Spleen (tissue), 11 donors: ENCODE data around the gene CGB1. TPM values are rescaled to one million over a fixed set of nuclear protein-coding genes. Genes with fewer than 3 reads are reported as not detected.

Experiments
- DNase-seq: peaks from one replicate; pipeline ENCODE4 v3.0.0-alpha.2; 2020
- H3K27ac ChIP-seq, 8 donors: fragments of 200-600 bp; sonication (generic) in 7 of 8; 1 replicate in 4 of 8; 2 replicates in 4 of 8; pipeline versions ENCODE4 v1.5.0 to v1.8.0; 2016 to 2021; ENCODE audit warnings: inconsistent platforms in 4 of 8, mild to moderate bottlenecking in 4 of 8, moderate library complexity in 1 of 8
- H3K27me3 ChIP-seq, 7 donors: fragments of 200-600 bp; sonication (generic) in 6 of 7; replicated peaks in 1 of 7; 1 replicate in 4 of 7; 2 replicates in 3 of 7; pipeline versions ENCODE4 v1.5.0 to v1.8.0; 2016 to 2021; ENCODE audit warnings: inconsistent platforms in 3 of 7, mild to moderate bottlenecking in 1 of 7
- H3K36me3 ChIP-seq, 6 donors: fragments of 200-600 bp; sonication (generic) in 5 of 6; 1 replicate in 4 of 6; 2 replicates in 2 of 6; pipeline versions ENCODE4 v1.5.0 to v1.8.0; 2016 to 2021; ENCODE audit warnings: inconsistent platforms in 2 of 6
- H3K4me1 ChIP-seq, 6 donors: fragments of 200-600 bp; sonication (generic) in 5 of 6; 1 replicate in 3 of 6; 2 replicates in 3 of 6; pipeline versions ENCODE4 v1.5.0 to v1.8.0; 2016 to 2021; ENCODE audit warnings: inconsistent platforms in 3 of 6
- H3K4me3 ChIP-seq, 8 donors: fragments of 200-600 bp; sonication (generic) in 7 of 8; 1 replicate in 4 of 8; 2 replicates in 4 of 8; pipeline versions ENCODE4 v1.5.0 to v1.8.0; 2016 to 2021; ENCODE audit warnings: inconsistent platforms in 4 of 8, mild to moderate bottlenecking in 4 of 8, moderate library complexity in 2 of 8
- H3K9me3 ChIP-seq, 8 donors: fragments of 200-600 bp; sonication (generic) in 7 of 8; 1 replicate in 4 of 8; 2 replicates in 4 of 8; pipeline versions ENCODE4 v1.5.0 to v1.8.0; 2016 to 2021; ENCODE audit warnings: inconsistent platforms in 4 of 8
- POLR2A ChIP-seq, 3 donors: fragments of 450-650 bp; IDR thresholded peaks; one replicate each; pipeline ENCODE4 v1.5.1; 2017; ENCODE audit warnings: antibody characterized with exemption in 3 of 3, mild to moderate bottlenecking in 1 of 3
- POLR2AphosphoS5 ChIP-seq, 3 donors: sonication (generic); formaldehyde crosslinking; IDR thresholded peaks; one replicate each; pipeline ENCODE4 v1.5.1; 2017; ENCODE audit warnings: antibody characterized with exemption in 3 of 3
- WGBS, 5 donors: extraction: QIAGEN DNeasy Blood & Tissue Kit in 3 of 5; methylation state at CpG; one replicate each; pipeline versions ENCODE4 v1.1.5 to v1.1.7; 2013 to 2018; 5-methylcytosine and 5-hydroxymethylcytosine counted together
- intact Hi-C: fragments of 100-400 bp; cut with DNase I; formaldehyde crosslinking; loops from one replicate; pipeline ENCODE4 v1.15.0; 2023; ENCODE audit warnings: low total_unique reads
- polyA plus RNA-seq, 3 donors: library from polyadenylated mRNA; stranded (reverse); fragments of 200-250 nt; gene quantifications; one replicate each; pipeline ENCODE4 v1.2.1, GENCODE V29; 2013
- total RNA-seq, 7 donors: library from RNA; depleted of rRNA in 3 of 7; stranded (reverse); fragments of >200 nt in 3 of 7; fragmentation: NEBNext Ultra II Directional in 4 of 7; extraction: Animal tissue kit (Norgen Biotek cat#: 25700) in 4 of 7; gene quantifications; one replicate each; pipeline versions ENCODE4 v1.1.0 to v1.2.1, GENCODE V29; 2016 to 2021
- TF ChIP-seq, protein P1 (sequence below), 11 experiments: fragments of 200-600 bp in 7 of 11; fragments of 450-650 bp in 4 of 11; sonication (generic) in 4 of 11; IDR thresholded peaks in 8 of 11; conservative IDR thresholded peaks in 3 of 11; 1 replicate in 7 of 11; 2 replicates in 4 of 11; pipeline versions ENCODE4 v1.4.0 to v1.8.0; 2016 to 2021; ENCODE audit warnings: antibody characterized with exemption in 11 of 11, inconsistent platforms in 4 of 11, mild to moderate bottlenecking in 1 of 11
- donor health status: healthy with polysubstance abuse.
- donor health status: DM: no; HTN: no; CAD: no; lungs with moderate emphysema.
- donor health status: DM: no; HTN: no; CAD: no.
- donor health status: Bipolar disorder and iron deficiency.
- donor health status: healthy.
- donor health status: DM: no; HTN: no; CAD: no.
- donor health status: DM: yes; HTN: yes; CAD: no.

CGB1 gene
- total and polyA plus RNA-seq, 10 donors, result 0.35 TPM; not detected in 9

DNA sequence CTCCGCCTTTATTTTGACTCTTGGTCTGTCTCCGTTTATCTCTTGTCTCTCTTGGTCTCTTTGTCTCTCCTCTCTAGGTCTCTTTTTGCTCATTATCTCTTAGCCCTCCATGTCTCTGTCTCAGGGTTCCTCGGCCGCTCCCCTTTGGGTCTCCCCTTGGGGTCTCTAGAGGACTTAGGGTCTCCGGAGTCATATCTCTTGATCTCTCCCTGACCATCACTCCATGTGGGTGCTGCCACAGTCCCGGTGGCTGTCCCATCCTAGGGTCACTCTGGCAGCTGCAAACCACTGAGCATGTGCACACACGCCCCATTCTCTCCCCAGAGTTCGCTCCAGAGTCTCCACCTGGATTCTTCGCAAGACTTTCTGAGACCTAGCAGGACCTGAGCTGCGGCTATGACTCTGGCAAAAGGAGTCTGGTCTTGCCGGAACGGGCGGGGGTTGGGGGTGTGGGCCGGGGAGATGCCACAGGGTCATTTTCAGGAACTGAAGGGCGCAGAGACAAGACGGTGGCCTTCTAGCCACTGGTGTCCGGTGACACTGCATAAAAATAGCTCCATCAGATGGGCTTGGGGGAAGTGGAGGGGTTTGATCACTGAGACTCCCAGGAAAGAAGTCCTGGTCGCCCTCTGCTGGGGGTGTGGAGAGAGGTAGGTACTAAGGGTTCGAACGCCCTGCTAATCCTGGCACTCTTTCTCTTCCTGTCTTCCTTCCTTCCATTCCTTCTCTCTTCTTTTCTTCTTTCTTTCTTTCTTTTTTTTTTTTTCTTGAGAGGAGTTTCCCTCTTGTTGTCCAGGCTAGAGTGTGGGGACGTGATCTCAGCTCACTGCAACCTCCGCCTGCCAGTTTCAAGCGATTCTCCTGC is 37.1 kb upstream of the CGB1 start:
- Histone ChIP-seq H3K9me3 (peaks cover 0 to 4% (median 0%) of the 10 kb centered on the region in 8 donors), H3K27me3 (peaks cover 0 to 82% (median 52%) of the 10 kb centered on the region in 7 donors), H3K27ac (no peak overlapping the region), H3K4me3 (no peak overlapping the region), H3K4me1 (peaks cover 0 to 16% (median 6%) of the 10 kb centered on the region in 6 donors), H3K36me3 (no peaks in the 10 kb centered on the region)
- TF ChIP-seq POLR2AphosphoS5 (IDR thresholded peaks at IDR 0.05) (no peak), POLR2A (IDR thresholded peaks at IDR 0.05) (no peak)
- TF ChIP-seq, protein P1, sequence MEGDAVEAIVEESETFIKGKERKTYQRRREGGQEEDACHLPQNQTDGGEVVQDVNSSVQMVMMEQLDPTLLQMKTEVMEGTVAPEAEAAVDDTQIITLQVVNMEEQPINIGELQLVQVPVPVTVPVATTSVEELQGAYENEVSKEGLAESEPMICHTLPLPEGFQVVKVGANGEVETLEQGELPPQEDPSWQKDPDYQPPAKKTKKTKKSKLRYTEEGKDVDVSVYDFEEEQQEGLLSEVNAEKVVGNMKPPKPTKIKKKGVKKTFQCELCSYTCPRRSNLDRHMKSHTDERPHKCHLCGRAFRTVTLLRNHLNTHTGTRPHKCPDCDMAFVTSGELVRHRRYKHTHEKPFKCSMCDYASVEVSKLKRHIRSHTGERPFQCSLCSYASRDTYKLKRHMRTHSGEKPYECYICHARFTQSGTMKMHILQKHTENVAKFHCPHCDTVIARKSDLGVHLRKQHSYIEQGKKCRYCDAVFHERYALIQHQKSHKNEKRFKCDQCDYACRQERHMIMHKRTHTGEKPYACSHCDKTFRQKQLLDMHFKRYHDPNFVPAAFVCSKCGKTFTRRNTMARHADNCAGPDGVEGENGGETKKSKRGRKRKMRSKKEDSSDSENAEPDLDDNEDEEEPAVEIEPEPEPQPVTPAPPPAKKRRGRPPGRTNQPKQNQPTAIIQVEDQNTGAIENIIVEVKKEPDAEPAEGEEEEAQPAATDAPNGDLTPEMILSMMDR (IDR thresholded peaks at IDR 0.05 in 8 of 11, conservative IDR thresholded peaks at IDR 0.05 in 3 of 11), result peak in 1 of 11 experiments; percentile 14
- no peak for DNase-seq
- whole genome bisulfite sequencing, 5 donors, result 62 to 68% (median 64%) methylated on average over 22 to 23 of the region's 23 CpGs
- intact Hi-C loops, result no loop called here

DNA sequence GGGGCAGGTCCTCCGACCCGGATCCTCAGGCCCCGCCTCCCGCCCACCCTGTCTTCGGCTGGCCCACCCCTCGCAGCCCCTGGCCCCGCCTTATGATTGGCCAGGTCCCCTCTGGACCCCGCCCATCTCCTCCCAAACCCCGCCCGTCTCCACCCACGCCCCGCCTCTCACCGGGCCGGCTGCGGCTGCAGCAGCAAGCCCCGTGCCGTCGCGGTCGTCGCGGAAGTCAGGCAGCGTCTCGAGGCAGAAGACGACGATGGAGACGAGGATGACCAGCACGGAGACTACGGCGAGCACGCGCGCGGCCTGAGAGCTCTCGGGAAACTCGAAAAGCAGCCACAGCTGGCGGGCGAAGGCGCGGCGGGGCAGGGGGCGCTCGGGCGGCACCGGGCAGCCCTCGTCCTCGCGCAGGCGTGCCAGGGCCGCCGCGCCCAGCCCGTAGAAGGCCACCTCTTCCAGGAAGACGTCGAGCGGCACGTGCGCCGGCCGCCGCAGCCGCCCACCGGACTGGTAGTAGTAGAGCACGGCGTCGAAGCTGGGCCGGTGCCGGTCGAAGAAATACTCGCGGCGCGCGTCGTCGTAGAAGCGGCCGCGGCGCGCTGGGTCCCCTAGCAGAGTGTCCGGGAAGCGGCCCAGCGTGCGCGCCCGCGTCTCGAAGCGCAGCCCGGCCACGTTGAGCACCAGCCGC is 35.3 kb upstream of the CGB1 start:
- peaks cover 0 to 16% (median 6%) of the 10 kb centered on the region in 6 donors for H3K4me1 ChIP-seq
- TF ChIP-seq POLR2A (IDR thresholded peaks at IDR 0.05) (no peak), POLR2AphosphoS5 (IDR thresholded peaks at IDR 0.05) (no peak)
- TF ChIP-seq, protein P1 (IDR thresholded peaks at IDR 0.05 in 8 of 11, conservative IDR thresholded peaks at IDR 0.05 in 3 of 11), result no peak
- H3K9me3 ChIP-seq, result peaks cover 0 to 4% (median 0%) of the 10 kb centered on the region in 8 donors
- peak overlapping the region in 3 of 8 donors; percentile 3 to 38 (median 3) for H3K4me3 ChIP-seq
- WGBS, 5 donors, result 9 to 14% (median 11%) methylated on average over 20 to 93 of the region's 93 CpGs
- intact Hi-C loops, result no loop called here
- no peak overlapping the region for H3K27ac ChIP-seq
- peaks cover 0 to 94% (median 56%) of the 10 kb centered on the region in 7 donors for H3K27me3 ChIP-seq
- H3K36me3 ChIP-seq, result no peaks in the 10 kb centered on the region
- DNase-seq, result no peak

DNA sequence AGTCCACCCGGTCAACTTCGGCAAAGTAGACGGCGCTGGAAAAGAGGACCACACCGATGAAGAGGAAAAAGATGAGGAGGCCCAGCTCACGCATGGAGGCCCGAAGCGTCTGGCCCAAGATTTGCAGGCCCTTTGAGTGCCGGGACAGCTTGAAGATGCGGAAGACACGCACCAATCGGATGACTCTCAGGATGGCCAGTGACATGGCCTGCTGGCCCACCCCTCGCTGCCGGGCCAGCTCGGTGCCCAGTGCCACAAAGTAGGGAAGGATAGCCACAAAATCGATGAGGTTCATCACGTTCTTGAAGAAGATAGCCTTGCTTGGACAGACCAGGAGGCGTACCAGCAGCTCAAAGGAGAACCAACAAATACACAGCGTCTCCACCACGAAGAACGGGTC is 33.7 kb upstream of the CGB1 start:
- H3K4me3 ChIP-seq, result no peak overlapping the region
- DNase-seq, result no peak
- peaks cover 0 to 16% (median 6%) of the 10 kb centered on the region in 6 donors for H3K4me1 ChIP-seq
- 96 to 97% (median 97%) methylated on average over 21 of the region's 21 CpGs for WGBS, 5 donors
- no peak overlapping the region for H3K27ac ChIP-seq
- intact Hi-C loops, result no loop called here
- TF ChIP-seq POLR2A (IDR thresholded peaks at IDR 0.05), result no peak
- TF ChIP-seq POLR2AphosphoS5 (IDR thresholded peaks at IDR 0.05), result no peak
- TF ChIP-seq, protein P1 (IDR thresholded peaks at IDR 0.05 in 8 of 11, conservative IDR thresholded peaks at IDR 0.05 in 3 of 11), result no peak
- H3K27me3 ChIP-seq, result peaks cover 0 to 100% (median 70%) of the 10 kb centered on the region in 7 donors
- H3K36me3 ChIP-seq, result no peaks in the 10 kb centered on the region
- H3K9me3 ChIP-seq, result peaks cover 0 to 4% (median 0%) of the 10 kb centered on the region in 8 donors

DNA sequence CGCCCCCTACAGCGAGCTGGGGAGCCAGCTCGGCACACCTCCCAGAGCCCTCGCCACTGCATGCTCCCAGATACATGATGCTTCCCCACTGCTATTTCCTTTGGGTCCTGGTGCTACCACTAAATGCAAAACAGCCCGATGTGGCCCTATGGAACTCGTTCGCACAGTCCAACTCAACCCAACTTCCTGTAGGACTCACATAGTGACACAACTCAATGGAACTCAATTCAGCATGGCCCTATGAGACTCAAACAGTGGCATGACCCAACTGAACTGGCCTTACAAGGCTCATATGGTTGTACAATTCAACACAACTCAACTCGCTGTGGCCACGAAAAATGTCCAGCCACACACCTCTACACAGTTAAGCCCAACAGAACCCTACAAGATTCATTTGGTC is 32.3 kb upstream of the CGB1 start:
- Histone ChIP-seq H3K27me3 (peaks cover 0 to 100% (median 76%) of the 10 kb centered on the region in 7 donors), H3K36me3 (no peaks in the 10 kb centered on the region), H3K9me3 (peaks cover 0 to 4% (median 0%) of the 10 kb centered on the region in 8 donors), H3K27ac (no peak overlapping the region), H3K4me3 (no peak overlapping the region), H3K4me1 (peaks cover 0 to 26% (median 12%) of the 10 kb centered on the region in 6 donors)
- DNase-seq, result no peak
- intact Hi-C loops, result no loop called here
- WGBS, 5 donors, result 87 to 95% (median 92%) methylated on average over 9 of the region's 9 CpGs
- TF ChIP-seq POLR2A (IDR thresholded peaks at IDR 0.05), result no peak
- TF ChIP-seq POLR2AphosphoS5 (IDR thresholded peaks at IDR 0.05), result no peak
- TF ChIP-seq, protein P1 (IDR thresholded peaks at IDR 0.05 in 8 of 11, conservative IDR thresholded peaks at IDR 0.05 in 3 of 11), result no peak
